NCI-H2029 treated with DMSO at 0.1 percent for 48 hours (cell line): Measurements from ENCODE around the gene LSAMP.
"Not testable (repeated sequence)": the region's sequence is repeated elsewhere in the genome, so short reads cannot be mapped to it uniquely, and the experiment has no call there.

Experiments used
- DNase-seq: peaks from one replicate; lab custom pipeline; 2025; lab: John Stamatoyannopoulos, UW

LSAMP gene

DNA sequence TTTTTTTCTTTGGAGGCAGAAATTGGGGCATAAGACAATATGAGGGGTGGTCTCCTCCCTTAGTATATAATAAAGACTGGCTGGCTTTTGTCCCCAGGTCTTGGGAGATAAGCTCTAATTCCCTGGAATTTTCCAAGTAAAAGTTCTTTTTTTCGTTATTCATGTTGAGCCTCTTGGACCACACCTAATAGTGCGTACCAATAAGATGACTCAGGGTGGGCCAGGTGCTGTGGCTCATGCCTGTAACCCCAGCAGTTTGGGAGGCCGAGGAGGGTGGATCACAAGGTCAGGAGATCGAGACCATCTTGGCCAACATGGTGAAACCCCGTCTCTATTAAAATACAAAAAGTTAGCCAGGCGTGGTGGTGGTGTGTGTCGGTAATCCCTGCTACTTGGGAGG is 645.2 kb downstream of the LSAMP start:
- DNase-seq, result not testable (repeated sequence)

GRCh38 chr3:115792206-115792955 is 652.9 kb downstream of the LSAMP start:
- DNase-seq, result no peak

- DNase-seq, result not testable (repeated sequence)
Measured at GRCh38 chr3:115791271-115792153, 653.8 kb downstream of the LSAMP start.

DNA sequence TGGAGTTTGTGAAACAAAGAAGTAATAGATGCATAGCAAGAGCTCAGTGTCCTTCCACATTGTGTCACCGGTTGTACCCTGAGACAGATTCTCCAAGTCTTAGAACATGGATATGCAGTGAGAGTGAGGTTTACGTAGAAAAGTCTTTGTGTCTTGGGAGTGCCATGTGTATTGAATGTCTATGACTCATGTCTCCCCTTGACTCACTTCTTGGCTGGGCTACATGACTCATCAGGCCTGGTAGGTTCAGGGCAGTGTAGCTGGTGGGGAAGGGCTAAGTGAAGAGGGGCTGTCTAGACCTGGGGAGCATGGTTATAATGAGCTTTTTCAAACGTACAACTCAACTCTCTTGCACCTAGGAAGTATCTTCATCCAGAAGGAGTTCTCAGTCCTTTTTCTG is 654.5 kb downstream of the LSAMP start:
- no peak for DNase-seq

DNA sequence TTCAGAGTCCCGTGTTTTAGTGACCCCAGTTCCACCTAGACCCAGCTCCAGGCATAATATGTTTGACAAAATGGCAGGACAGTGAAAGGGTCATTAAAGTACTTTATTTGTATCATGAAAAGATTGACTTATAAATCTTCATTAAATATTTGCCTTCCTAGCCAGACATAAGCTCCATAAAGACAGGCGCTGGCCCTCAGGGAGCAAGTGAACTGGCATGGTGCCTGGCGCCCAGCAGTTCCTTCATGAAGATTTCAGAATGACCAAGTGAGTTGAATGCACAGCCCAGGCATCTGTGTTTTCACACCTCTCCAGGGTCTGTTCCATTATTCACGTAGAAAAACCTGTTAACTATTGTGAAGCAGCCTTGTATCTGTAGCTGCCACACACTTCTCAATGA is 655.8 kb downstream of the LSAMP start:
- DNase-seq, result no peak

DNA sequence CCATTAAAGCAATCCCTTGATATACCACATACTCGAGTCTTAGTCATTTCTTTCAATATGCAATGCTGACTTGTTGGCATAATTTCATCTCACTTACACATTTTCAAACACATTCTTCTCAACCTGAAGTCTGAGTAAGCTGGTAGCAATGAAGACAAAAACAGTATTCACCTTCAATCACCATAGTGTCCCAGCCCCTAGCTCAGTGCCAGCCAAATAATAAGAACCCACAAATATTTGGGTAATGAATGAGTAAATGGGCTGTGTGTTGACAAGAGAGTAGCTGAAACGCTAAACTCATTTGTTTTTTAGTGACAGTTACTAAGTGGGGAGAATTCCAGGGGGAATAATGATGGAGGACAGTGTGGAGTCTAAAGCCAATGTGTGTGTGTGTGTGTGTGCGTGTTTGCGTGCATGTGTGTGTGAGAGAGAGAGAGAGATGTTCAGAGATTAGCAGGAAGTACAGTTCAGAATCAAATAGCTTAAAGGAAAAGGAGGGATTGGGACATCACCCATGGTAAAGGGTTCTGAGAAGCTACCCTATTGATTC is 656.3 kb downstream of the LSAMP start:
- DNase-seq, result no peak

GRCh38 chr3:115787818-115788217 is 657.5 kb downstream of the LSAMP start:
- no peak for DNase-seq

GRCh38 chr3:115785782-115786181 is 659.5 kb downstream of the LSAMP start:
- DNase-seq, result no peak

- DNase-seq, result peak; percentile 41
Measured at GRCh38 chr3:115784739-115785536, 660.3 kb downstream of the LSAMP start.

DNA sequence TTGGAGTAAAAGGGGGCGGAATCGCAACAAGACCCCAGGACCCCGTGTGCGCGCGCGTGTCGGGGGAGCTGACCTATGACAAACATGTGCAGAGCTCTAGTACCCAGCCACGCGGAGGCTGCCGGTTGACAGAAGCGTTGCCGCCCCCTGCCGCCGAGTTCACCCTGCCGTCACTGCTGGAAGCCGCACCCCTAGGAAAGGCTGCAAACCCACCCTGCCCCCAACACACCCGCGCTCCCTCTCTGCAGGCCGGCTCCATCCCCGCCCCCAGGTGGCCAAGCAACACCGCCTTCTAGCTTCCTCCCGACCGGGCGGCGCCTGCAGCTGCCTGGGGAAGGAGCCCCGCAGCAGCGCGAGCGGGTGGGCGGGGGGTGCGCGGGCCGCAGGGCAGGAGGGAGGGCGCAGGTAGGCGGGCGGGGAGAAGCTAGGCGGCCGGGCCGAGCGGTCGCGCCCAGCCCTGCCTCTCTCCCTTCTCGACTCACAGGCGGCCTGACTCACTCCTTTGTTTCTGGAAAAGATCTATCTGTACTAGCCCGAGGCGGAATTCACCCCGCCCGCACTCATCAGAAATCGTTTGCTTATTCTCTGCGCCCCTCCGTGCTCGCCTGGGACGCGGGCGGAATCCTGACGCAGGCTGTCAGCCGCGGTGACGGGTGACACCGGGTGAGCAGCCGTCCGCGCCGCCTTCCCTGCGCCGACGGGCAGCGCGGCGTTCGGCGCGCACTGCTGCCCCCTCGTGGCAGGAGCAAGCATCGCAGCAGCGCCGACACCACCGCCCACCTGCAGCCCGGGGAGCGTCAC is 661.1 kb downstream of the LSAMP start:
- DNase-seq, result peak; percentile 41

GRCh38 chr3:115783426-115783825 is 661.9 kb downstream of the LSAMP start:
- DNase-seq, result not testable (repeated sequence)

- no peak for DNase-seq
Measured at GRCh38 chr3:115779011-115779410, 666.3 kb downstream of the LSAMP start.

- DNase-seq, result no peak
Measured at GRCh38 chr3:115772951-115773350, 672.3 kb downstream of the LSAMP start.

GRCh38 chr3:115768661-115769060 is 676.6 kb downstream of the LSAMP start:
- DNase-seq, result no peak

DNA sequence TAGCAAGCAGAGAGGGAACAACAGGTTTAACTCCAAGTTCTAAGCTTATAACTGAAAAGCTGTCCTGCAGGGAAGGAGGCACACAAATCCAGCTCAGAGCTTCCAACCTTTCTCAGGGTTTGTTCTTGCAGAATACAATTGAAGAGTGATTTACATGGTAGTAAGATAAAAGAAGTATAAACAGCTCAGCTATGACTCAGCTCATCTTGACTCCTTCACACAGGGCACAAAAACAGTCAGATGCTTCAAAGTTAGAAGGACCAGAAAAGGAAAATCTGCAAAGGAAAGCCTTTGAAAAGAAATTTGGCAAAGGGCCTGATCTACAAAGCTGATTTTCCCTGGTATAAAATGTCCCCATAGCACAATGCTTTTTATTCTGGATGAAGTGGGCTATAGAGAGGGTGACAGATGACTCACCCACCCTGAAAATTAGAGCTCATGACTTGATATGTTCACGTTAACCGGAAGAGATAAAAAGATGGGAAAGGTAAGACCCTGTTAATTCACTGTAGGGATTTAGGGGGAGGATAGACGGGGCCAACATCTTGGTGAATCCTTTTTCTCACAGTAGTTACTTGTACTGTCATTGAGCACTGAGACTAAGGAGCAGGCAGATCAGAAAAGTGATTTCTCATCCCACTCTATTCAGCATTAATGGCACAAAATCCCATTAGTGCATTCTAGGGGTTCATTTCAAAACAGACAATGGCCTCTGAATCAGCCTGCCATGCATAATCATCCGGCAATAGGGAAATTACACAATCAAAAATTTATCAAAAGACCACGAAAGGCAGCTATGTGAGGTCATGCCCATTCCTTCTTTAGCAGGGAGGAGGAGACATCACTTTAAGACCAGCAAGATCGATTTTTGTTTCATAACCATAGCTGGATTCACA is 678.5 kb downstream of the LSAMP start:
- DNase-seq, result no peak

DNA sequence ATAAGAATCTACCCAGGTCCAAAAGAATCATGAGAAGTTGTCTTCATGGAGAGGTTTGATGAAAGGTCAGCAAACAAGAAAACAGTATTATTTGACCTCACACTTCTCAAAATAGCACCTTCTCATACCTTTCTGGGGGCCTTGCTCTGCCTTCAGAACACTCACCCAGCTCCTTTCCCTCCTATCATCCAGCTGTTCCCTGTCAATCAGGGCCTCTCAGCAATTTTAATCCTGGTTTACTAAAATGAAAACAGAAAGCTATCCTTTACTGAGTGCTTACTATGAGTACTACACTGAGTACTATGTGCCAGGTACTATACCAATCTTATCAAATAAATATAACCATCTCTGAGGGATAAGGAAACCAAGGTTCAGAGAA is 683.4 kb downstream of the LSAMP start:
- no peak for DNase-seq

- DNase-seq, result no peak
Measured at GRCh38 chr3:115760716-115761115, 684.6 kb downstream of the LSAMP start.

DNA sequence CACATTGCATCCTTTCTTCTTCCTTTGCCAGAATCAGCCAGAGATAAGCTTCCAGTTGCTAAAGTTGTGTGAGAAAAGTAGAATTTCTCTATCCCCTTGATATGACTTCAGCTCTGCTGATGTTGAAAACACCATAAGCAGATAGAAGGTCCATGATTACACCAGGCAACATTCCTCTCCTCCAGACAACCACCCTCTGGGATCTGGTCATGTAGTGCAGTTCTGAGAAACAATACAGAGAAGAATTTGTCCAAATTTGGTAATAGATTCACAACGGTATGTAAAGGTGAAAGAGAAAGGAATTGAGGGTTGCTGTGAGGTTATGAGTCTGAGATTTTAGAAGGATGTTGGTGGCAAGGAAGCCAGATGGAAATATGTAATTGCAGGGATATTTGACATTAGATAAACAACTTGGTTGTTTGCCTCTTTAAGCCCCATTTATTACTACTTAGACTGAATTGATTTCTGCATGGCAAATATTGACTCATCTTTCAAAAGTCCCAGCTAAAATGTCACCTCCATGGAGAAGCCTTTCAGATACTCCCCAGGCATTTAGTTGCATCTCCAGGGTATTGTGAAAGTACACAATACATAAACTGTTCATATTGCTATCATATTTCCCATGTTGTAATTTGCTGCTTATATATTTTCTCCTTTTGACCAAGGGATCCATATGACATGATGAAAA is 687.1 kb downstream of the LSAMP start:
- DNase-seq, result peak; percentile 30

DNA sequence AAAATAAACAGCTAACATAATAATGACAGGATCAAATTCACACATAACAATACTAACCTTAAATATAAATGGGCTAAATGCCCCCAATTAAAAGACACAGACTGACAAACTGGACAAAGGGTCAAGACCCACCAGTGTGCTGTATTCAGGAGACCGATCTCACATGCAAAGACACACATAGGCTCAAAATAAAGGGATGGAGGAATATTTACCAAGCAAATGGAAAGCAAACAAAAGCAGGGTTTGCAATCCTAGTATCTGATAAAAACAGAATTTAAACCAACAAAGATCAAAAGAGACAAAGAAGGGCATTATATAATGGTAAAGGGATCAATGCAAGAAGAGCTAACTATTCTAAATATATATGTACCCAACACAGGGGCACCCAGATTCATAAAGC is 692.3 kb downstream of the LSAMP start:
- DNase-seq, result not testable (repeated sequence)
